ENCODE data around the gene DEFB121. TPM values are rescaled to one million over a fixed set of nuclear protein-coding genes. Genes with fewer than 3 reads are reported as not detected.
"Not testable (repeated sequence)": the region's sequence is repeated elsewhere in the genome, so short reads cannot be mapped to it uniquely, and the experiment has no call there.

Gene DEFB121
- total and polyA plus RNA-seq, 4 experiments from 2014 or later = not detected

DNA sequence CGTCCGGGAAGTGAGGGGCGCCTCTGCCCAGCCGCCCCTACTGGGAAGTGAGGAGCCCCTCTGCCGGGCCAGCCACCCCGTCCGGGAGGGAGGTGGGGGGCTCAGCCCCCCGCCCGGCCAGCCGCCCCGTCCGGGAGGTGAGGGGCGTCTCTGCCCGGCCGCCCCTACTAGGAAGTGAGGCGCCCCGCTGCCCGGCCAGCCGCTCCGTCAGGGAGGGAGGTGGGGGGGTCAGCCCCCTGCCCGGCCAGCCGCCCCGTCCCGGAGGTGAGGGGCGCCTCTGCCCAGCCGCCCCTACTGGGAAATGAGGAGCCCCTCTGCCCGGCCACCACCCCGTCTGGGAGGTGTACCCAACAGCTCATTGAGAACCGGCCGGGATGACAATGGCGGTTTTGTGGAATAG is 21.6 kb upstream of the DEFB121 start:
- POLR2A ChIA-PET (ENCODE audit: partially characterized antibody); H3K36me3 Mint-ChIP-seq; H3K36me3 ChIP-seq (ENCODE audit: insufficient read depth, low read length); H3K27me3 Mint-ChIP-seq; CTCF ChIA-PET (ENCODE audit: partially characterized antibody); intact Hi-C loops (cut with micrococcal nuclease); H3K4me3 Mint-ChIP-seq; H3K27me3 ChIP-seq (ENCODE audit: insufficient read depth, low read length); H3K27ac ChIP-seq (ENCODE audit: low read depth, low read length); H3K4me3 ChIP-seq (ENCODE audit: low read length in 2 of 2); DNase-seq; H3K4me1 Mint-ChIP-seq; H3K9me3 ChIP-seq (ENCODE audit: control insufficient read depth in 1 of 2, low read length in 2 of 2); H3K4me1 ChIP-seq (ENCODE audit: insufficient read depth, low read length); H3K27ac Mint-ChIP-seq; H3K9me3 Mint-ChIP-seq: not testable (repeated sequence)

DNA sequence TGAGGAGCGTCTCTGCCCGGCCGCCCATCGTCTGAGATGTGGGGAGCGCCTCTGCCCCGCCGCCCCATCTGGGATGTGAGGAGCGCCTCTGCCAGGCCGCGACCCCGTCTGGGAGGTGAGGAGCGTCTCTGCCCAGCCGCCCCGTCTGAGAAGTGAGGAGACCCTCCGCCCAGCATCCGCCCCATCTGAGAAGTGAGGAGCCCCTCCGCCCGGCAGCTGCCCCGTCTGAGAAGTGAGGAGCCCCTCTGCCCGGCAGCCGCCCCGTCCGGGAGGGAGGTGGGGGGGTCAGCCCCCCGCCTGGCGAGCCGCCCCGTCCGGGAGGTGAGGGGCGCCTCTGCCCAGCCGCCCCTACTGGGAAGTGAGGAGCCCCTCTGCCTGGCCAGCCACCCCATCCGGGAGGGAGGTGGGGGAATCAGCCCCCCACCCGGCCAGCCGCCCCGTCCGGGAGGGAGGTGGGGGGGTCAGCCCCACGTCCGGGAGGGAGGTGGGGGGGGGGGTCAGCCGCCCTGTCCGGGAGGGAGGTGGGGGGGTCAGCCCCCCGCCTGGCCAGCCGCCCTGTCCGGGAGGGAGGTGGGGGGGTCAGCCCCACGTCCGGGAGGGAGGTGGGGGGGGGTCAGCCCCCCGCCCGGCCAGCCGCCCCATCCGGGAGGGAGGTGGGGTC is 21.0 kb upstream of the DEFB121 start:
- H3K9me3 Mint-ChIP-seq; intact Hi-C loops (cut with micrococcal nuclease): not testable (repeated sequence)

GRCh38 chr20:31425797-31426196 is 19.8 kb upstream of the DEFB121 start:
- no peak overlapping the region for H3K4me3 Mint-ChIP-seq
- H3K36me3 Mint-ChIP-seq = no peaks in the 10 kb centered on the region
- H3K4me1 Mint-ChIP-seq = no peaks in the 10 kb centered on the region
- no peak for DNase-seq
- Histone ChIP-seq H3K4me3 (ENCODE audit: low read length in 2 of 2) (no peak overlapping the region), H3K27ac (ENCODE audit: low read depth, low read length) (no peak overlapping the region), H3K4me1 (ENCODE audit: insufficient read depth, low read length) (no peaks in the 10 kb centered on the region), H3K9me3 (ENCODE audit: control insufficient read depth in 1 of 2, low read length in 2 of 2) (no peaks in the 10 kb centered on the region), H3K36me3 (ENCODE audit: insufficient read depth, low read length) (no peaks in the 10 kb centered on the region), H3K27me3 (ENCODE audit: insufficient read depth, low read length) (no peaks in the 10 kb centered on the region)
- peaks cover 0 to 6% (median 0%) of the 10 kb centered on the region in 8 donors for H3K9me3 Mint-ChIP-seq
- no peak overlapping the region for H3K27ac Mint-ChIP-seq
- H3K27me3 Mint-ChIP-seq = peaks cover 0 to 6% of the 10 kb centered on the region in 2 donors
- ChIA-PET POLR2A (ENCODE audit: partially characterized antibody) (no interaction called here), CTCF (ENCODE audit: partially characterized antibody) (no interaction called here)
- intact Hi-C loops (cut with micrococcal nuclease) = no loop called here

More for the DNA sequence above, 21.0 kb upstream of the DEFB121 start:
- H3K27me3 ChIP-seq (ENCODE audit: insufficient read depth, low read length); H3K27ac ChIP-seq (ENCODE audit: low read depth, low read length); H3K36me3 Mint-ChIP-seq; POLR2A ChIA-PET (ENCODE audit: partially characterized antibody); DNase-seq; H3K4me3 ChIP-seq (ENCODE audit: low read length in 2 of 2); H3K9me3 ChIP-seq (ENCODE audit: control insufficient read depth in 1 of 2, low read length in 2 of 2); H3K4me1 ChIP-seq (ENCODE audit: insufficient read depth, low read length); H3K4me3 Mint-ChIP-seq; CTCF ChIA-PET (ENCODE audit: partially characterized antibody); H3K27ac Mint-ChIP-seq; H3K4me1 Mint-ChIP-seq; H3K27me3 Mint-ChIP-seq; H3K36me3 ChIP-seq (ENCODE audit: insufficient read depth, low read length): not testable (repeated sequence)

DNA sequence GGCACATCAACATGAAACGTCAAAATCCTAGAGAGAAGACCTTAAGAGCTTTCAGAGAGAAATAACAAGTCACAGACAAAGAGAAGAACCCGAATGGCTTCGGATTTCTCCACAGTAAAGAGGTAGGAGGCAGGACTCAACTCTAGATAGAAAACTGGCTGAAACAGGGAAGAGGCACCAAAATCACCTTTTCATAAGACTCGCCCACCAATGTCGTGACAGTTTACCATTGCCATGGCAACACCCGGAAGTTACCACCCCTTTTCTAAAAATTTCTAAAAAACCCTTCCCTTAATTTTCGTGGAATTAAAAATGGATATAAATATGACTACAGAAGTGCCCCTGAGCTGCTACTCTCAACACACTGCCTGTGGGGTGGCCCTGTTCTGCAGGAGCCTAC is 12.3 kb upstream of the DEFB121 start:
- Histone ChIP-seq H3K9me3 (ENCODE audit: control insufficient read depth in 1 of 2, low read length in 2 of 2) (no peaks in the 10 kb centered on the region), H3K4me3 (ENCODE audit: low read length in 2 of 2) (no peak overlapping the region), H3K27ac (ENCODE audit: low read depth, low read length) (no peak overlapping the region), H3K36me3 (ENCODE audit: insufficient read depth, low read length) (no peaks in the 10 kb centered on the region), H3K27me3 (ENCODE audit: insufficient read depth, low read length) (no peaks in the 10 kb centered on the region), H3K4me1 (ENCODE audit: insufficient read depth, low read length) (no peaks in the 10 kb centered on the region)
- no peak overlapping the region for H3K27ac Mint-ChIP-seq
- no peak overlapping the region for H3K4me3 Mint-ChIP-seq
- intact Hi-C loops (cut with micrococcal nuclease) = no loop called here
- H3K4me1 Mint-ChIP-seq = no peaks in the 10 kb centered on the region
- H3K27me3 Mint-ChIP-seq = peaks cover 13 to 14% of the 10 kb centered on the region in 2 donors
- CTCF ChIA-PET (ENCODE audit: partially characterized antibody) = no interaction called here
- peaks cover 0 to 2% (median 0%) of the 10 kb centered on the region in 8 donors for H3K9me3 Mint-ChIP-seq
- no peaks in the 10 kb centered on the region for H3K36me3 Mint-ChIP-seq
- POLR2A ChIA-PET (ENCODE audit: partially characterized antibody) = no interaction called here
- DNase-seq = no peak

- Histone ChIP-seq H3K9me3 (ENCODE audit: control insufficient read depth in 1 of 2, low read length in 2 of 2) (no peaks in the 10 kb centered on the region), H3K4me3 (ENCODE audit: low read length in 2 of 2) (no peak overlapping the region), H3K36me3 (ENCODE audit: insufficient read depth, low read length) (no peaks in the 10 kb centered on the region), H3K4me1 (ENCODE audit: insufficient read depth, low read length) (no peaks in the 10 kb centered on the region), H3K27ac (ENCODE audit: low read depth, low read length) (no peak overlapping the region), H3K27me3 (ENCODE audit: insufficient read depth, low read length) (no peaks in the 10 kb centered on the region)
- CTCF ChIA-PET (ENCODE audit: partially characterized antibody) = no interaction called here
- no peak overlapping the region for H3K4me3 Mint-ChIP-seq
- intact Hi-C loops (cut with micrococcal nuclease) = no loop called here
- peak overlapping the region in 1 of 7 donors; percentile 68 for H3K27ac Mint-ChIP-seq
- H3K27me3 Mint-ChIP-seq = peaks cover 13 to 17% of the 10 kb centered on the region in 2 donors
- H3K36me3 Mint-ChIP-seq = no peaks in the 10 kb centered on the region
- POLR2A ChIA-PET (ENCODE audit: partially characterized antibody) = no interaction called here
- no peak for DNase-seq
- peaks cover 0 to 2% (median 0%) of the 10 kb centered on the region in 8 donors for H3K9me3 Mint-ChIP-seq
- no peaks in the 10 kb centered on the region for H3K4me1 Mint-ChIP-seq
Observed at GRCh38 chr20:31415653-31416052, 9.6 kb upstream of the DEFB121 start.

- Mint-ChIP-seq H3K27ac (no peak overlapping the region), H3K4me3 (no peak overlapping the region), H3K36me3 (no peaks in the 10 kb centered on the region), H3K9me3 (peaks cover 0 to 4% (median 0%) of the 10 kb centered on the region in 8 donors), H3K4me1 (no peaks in the 10 kb centered on the region), H3K27me3 (peaks cover 8 to 14% of the 10 kb centered on the region in 2 donors)
- Histone ChIP-seq H3K4me1 (ENCODE audit: insufficient read depth, low read length) (no peaks in the 10 kb centered on the region), H3K4me3 (ENCODE audit: low read length in 2 of 2) (no peak overlapping the region), H3K27ac (ENCODE audit: low read depth, low read length) (no peak overlapping the region), H3K36me3 (ENCODE audit: insufficient read depth, low read length) (no peaks in the 10 kb centered on the region), H3K9me3 (ENCODE audit: control insufficient read depth in 1 of 2, low read length in 2 of 2) (no peaks in the 10 kb centered on the region), H3K27me3 (ENCODE audit: insufficient read depth, low read length) (no peaks in the 10 kb centered on the region)
- CTCF ChIA-PET (ENCODE audit: partially characterized antibody) = no interaction called here
- POLR2A ChIA-PET (ENCODE audit: partially characterized antibody) = no interaction called here
- intact Hi-C loops (cut with micrococcal nuclease) = no loop called here
- DNase-seq = no peak
Observed at GRCh38 chr20:31414381-31414780, 8.4 kb upstream of the DEFB121 start.

- Histone ChIP-seq H3K27ac (ENCODE audit: low read depth, low read length) (no peak overlapping the region), H3K4me1 (ENCODE audit: insufficient read depth, low read length) (no peaks in the 10 kb centered on the region), H3K4me3 (ENCODE audit: low read length in 2 of 2) (no peak overlapping the region), H3K36me3 (ENCODE audit: insufficient read depth, low read length) (no peaks in the 10 kb centered on the region), H3K9me3 (ENCODE audit: control insufficient read depth in 1 of 2, low read length in 2 of 2) (no peaks in the 10 kb centered on the region), H3K27me3 (ENCODE audit: insufficient read depth, low read length) (no peaks in the 10 kb centered on the region)
- DNase-seq = no peak
- ChIA-PET POLR2A (ENCODE audit: partially characterized antibody) (no interaction called here), CTCF (ENCODE audit: partially characterized antibody) (no interaction called here)
- Mint-ChIP-seq H3K36me3 (no peaks in the 10 kb centered on the region), H3K9me3 (peaks cover 0 to 6% (median 0%) of the 10 kb centered on the region in 8 donors), H3K4me3 (no peak overlapping the region), H3K27ac (no peak overlapping the region), H3K27me3 (peaks cover 10 to 12% of the 10 kb centered on the region in 2 donors), H3K4me1 (no peaks in the 10 kb centered on the region)
- intact Hi-C loops (cut with micrococcal nuclease) = no loop called here
Observed at GRCh38 chr20:31410011-31410410, 4.0 kb upstream of the DEFB121 start.

DNA sequence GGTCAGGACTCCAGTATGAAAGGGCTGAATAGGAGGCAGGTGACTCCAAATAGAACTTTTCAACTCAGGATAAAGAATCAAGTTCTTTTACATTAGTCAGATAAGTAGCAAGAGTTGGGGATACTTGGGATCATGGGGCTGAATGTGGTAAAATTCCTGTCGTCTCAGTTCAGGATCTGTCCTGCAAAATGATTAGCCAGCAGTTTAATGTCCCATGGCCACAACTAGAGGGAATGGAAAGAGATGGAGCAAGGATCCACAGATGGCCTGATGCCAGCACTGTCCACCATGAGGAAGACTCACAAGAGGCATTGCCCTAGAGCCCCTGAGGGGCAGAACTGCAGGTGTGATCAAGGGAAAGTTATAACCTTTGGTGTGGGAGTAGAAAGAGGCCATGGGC is 2.1 kb downstream of the DEFB121 start:
- no peak overlapping the region for H3K27ac ChIP-seq (ENCODE audit: low read depth, low read length)
- H3K4me1 Mint-ChIP-seq = no peaks in the 10 kb centered on the region
- H3K4me3 ChIP-seq (ENCODE audit: low read length in 2 of 2) = no peak overlapping the region
- H3K36me3 ChIP-seq (ENCODE audit: insufficient read depth, low read length) = no peaks in the 10 kb centered on the region
- H3K27me3 ChIP-seq (ENCODE audit: insufficient read depth, low read length) = no peaks in the 10 kb centered on the region
- no peaks in the 10 kb centered on the region for H3K4me1 ChIP-seq (ENCODE audit: insufficient read depth, low read length)
- no peak overlapping the region for H3K4me3 Mint-ChIP-seq
- no peak for DNase-seq
- intact Hi-C loops (cut with micrococcal nuclease) = no loop called here
- H3K27ac Mint-ChIP-seq = no peak overlapping the region
- ChIA-PET POLR2A (ENCODE audit: partially characterized antibody) (no interaction called here), CTCF (ENCODE audit: partially characterized antibody) (no interaction called here)
- H3K9me3 Mint-ChIP-seq = peaks cover 0 to 1% (median 0%) of the 10 kb centered on the region in 8 donors
- H3K27me3 Mint-ChIP-seq = peaks cover 7 to 8% of the 10 kb centered on the region in 2 donors
- H3K9me3 ChIP-seq (ENCODE audit: control insufficient read depth in 1 of 2, low read length in 2 of 2) = no peaks in the 10 kb centered on the region
- no peaks in the 10 kb centered on the region for H3K36me3 Mint-ChIP-seq
